Neural progenitor cell (in vitro differentiated cells): ENCODE results near the gene CLTCL1. TPM values are rescaled to one million over a fixed set of nuclear protein-coding genes. Genes with fewer than 3 reads are reported as not detected.

Source experiments
- DNase-seq: peaks from one replicate; pipeline ENCODE4 v3.0.0-alpha.2; 2016; ENCODE audit warnings: low spot score
- H2AFZ ChIP-seq: fragments of 200-600 bp; sonication (generic); replicated peaks from 2 replicates; pipeline ENCODE4 v1.6.1; 2016; ENCODE audit warnings: antibody characterized with exemption
- H3F3A ChIP-seq: fragments of 200-600 bp; sonication (generic); 2 replicates; pipeline ENCODE4 v1.6.1; 2016; ENCODE audit warnings: antibody characterized with exemption, low read depth
- H3K27ac ChIP-seq: fragments of 200-600 bp; sonication (generic); 2 replicates; pipeline ENCODE4 v1.5.1; 2016; ENCODE audit warnings: mild to moderate bottlenecking
- H3K27me3 ChIP-seq: fragments of 200-600 bp; sonication (generic); 2 replicates; pipeline ENCODE4 v1.6.1; 2016; ENCODE audit warnings: mild to moderate bottlenecking, moderate library complexity
- H3K36me3 ChIP-seq: fragments of 200-600 bp; sonication (generic); 2 replicates; pipeline ENCODE4 v1.5.1; 2016
- H3K4me1 ChIP-seq: fragments of 200-600 bp; sonication (generic); 2 replicates; pipeline ENCODE4 v1.6.1; 2016; ENCODE audit warnings: mixed run types
- H3K4me2 ChIP-seq: fragments of 200-600 bp; sonication (generic); 2 replicates; pipeline ENCODE4 v1.6.1; 2016
- H3K4me3 ChIP-seq: fragments of 200-600 bp; sonication (generic); 2 replicates; pipeline ENCODE4 v1.5.1; 2016
- H3K79me2 ChIP-seq: fragments of 200-600 bp; sonication (generic); 2 replicates; pipeline ENCODE4 v1.6.1; 2016; ENCODE audit warnings: low read depth
- H3K9ac ChIP-seq: fragments of 200-600 bp; sonication (generic); 2 replicates; pipeline ENCODE4 v1.6.1; 2016
- H3K9me3 ChIP-seq: fragments of 200-600 bp; sonication (generic); 2 replicates; pipeline ENCODE4 v1.5.1; 2016; ENCODE audit warnings: low read depth
- H4K20me1 ChIP-seq: fragments of 200-600 bp; sonication (generic); 2 replicates; pipeline ENCODE4 v1.6.1; 2016; ENCODE audit warnings: low read depth
- H3K27ac Mint-ChIP-seq: 3 replicates; pipeline ENCODE4 v1.8.0; 2021; ENCODE audit warnings: mixed read lengths
- H3K27me3 Mint-ChIP-seq: 2 replicates; pipeline ENCODE4 v1.8.0; 2022; ENCODE audit warnings: low read depth, mild to moderate bottlenecking, inconsistent platforms, moderate library complexity, mixed read lengths; ENCODE audit not compliant: insufficient read depth
- H3K36me3 Mint-ChIP-seq: 3 replicates; pipeline ENCODE4 v1.8.0; 2021; ENCODE audit warnings: mixed read lengths
- H3K4me1 Mint-ChIP-seq: 3 replicates; pipeline ENCODE4 v1.8.0; 2021; ENCODE audit warnings: mixed read lengths
- H3K4me3 Mint-ChIP-seq: 3 replicates; pipeline ENCODE4 v1.8.0; 2021; ENCODE audit warnings: mild to moderate bottlenecking, moderate library complexity, mixed read lengths
- H3K9me3 Mint-ChIP-seq: 3 replicates; pipeline ENCODE4 v1.8.0; 2020; ENCODE audit warnings: mixed read lengths
- CTCF ChIP-seq: fragments of 200-600 bp; sonication (generic); IDR thresholded peaks from 2 replicates; pipeline ENCODE4 v1.5.1; 2017; ENCODE audit warnings: antibody characterized with exemption, mild to moderate bottlenecking
- EZH2 ChIP-seq: fragments of 200-600 bp; sonication (generic); IDR thresholded peaks from 2 replicates; pipeline ENCODE4 v1.6.1; 2017; ENCODE audit warnings: antibody characterized with exemption, mild to moderate bottlenecking, moderate library complexity
- EZH2phosphoT487 ChIP-seq: fragments of 200-600 bp; sonication (generic); IDR thresholded peaks from 2 replicates; pipeline ENCODE4 v1.6.1; 2017; ENCODE audit warnings: antibody characterized with exemption
- total RNA-seq: library from RNA; depleted of rRNA; stranded (reverse); fragments of >200 nt; gene quantifications from 2 replicates; pipeline ENCODE4 v1.2.3, GENCODE V29; 2015; ENCODE audit warnings: low replicate concordance

CLTCL1 gene
- total RNA-seq, 1 donor from 2014 or later: 13.7 TPM

GRCh38 chr22:19183216-19183615, 108.3 kb downstream of the CLTCL1 start:
- H3K9ac ChIP-seq: no peak overlapping the region
- no peaks in the 10 kb centered on the region for H3K36me3 Mint-ChIP-seq
- H3K79me2 ChIP-seq: peaks cover under 1% of the 10 kb centered on the region
- TF ChIP-seq EZH2phosphoT487 (no peak), CTCF (no peak), EZH2 (no peak)
- H3K27me3 ChIP-seq: no peaks in the 10 kb centered on the region
- no peaks in the 10 kb centered on the region for H3K9me3 ChIP-seq
- H3K4me1 ChIP-seq: no peaks in the 10 kb centered on the region
- peaks cover under 1% of the 10 kb centered on the region for H4K20me1 ChIP-seq
- H3K4me3 Mint-ChIP-seq: no peak overlapping the region
- no peak overlapping the region for H3K4me3 ChIP-seq
- H3K27ac ChIP-seq: no peak overlapping the region
- no peaks in the 10 kb centered on the region for H3K9me3 Mint-ChIP-seq
- H3K4me1 Mint-ChIP-seq: peaks cover 9% of the 10 kb centered on the region
- no peaks in the 10 kb centered on the region for H3K36me3 ChIP-seq
- no peak overlapping the region for H3K4me2 ChIP-seq
- H3K27ac Mint-ChIP-seq: no peak overlapping the region
- H3F3A ChIP-seq: peaks cover 6% of the 10 kb centered on the region
- H3K27me3 Mint-ChIP-seq: peaks cover 4% of the 10 kb centered on the region
- DNase-seq: no peak
- no peak overlapping the region for H2AFZ ChIP-seq

- H2AFZ ChIP-seq: no peak overlapping the region
- H3K27ac ChIP-seq: no peak overlapping the region
- no peak overlapping the region for H3K9ac ChIP-seq
- TF ChIP-seq EZH2phosphoT487 (no peak), CTCF (no peak), EZH2 (no peak)
- no peaks in the 10 kb centered on the region for H3K9me3 ChIP-seq
- DNase-seq: no peak
- peaks cover 1% of the 10 kb centered on the region for H3K4me1 ChIP-seq
- H3K4me1 Mint-ChIP-seq: peaks cover 9% of the 10 kb centered on the region
- peaks cover 7% of the 10 kb centered on the region for H3K79me2 ChIP-seq
- H4K20me1 ChIP-seq: peaks cover 7% of the 10 kb centered on the region
- H3K27me3 ChIP-seq: peaks cover 1% of the 10 kb centered on the region
- no peaks in the 10 kb centered on the region for H3K36me3 ChIP-seq
- peaks cover 4% of the 10 kb centered on the region for H3K27me3 Mint-ChIP-seq
- H3F3A ChIP-seq: peaks cover 7% of the 10 kb centered on the region
- no peak overlapping the region for H3K4me3 ChIP-seq
- no peak overlapping the region for H3K4me3 Mint-ChIP-seq
- no peak overlapping the region for H3K4me2 ChIP-seq
- H3K27ac Mint-ChIP-seq: no peak overlapping the region
- no peaks in the 10 kb centered on the region for H3K9me3 Mint-ChIP-seq
- H3K36me3 Mint-ChIP-seq: no peaks in the 10 kb centered on the region
Observed at GRCh38 chr22:19182472-19183157, 108.9 kb downstream of the CLTCL1 start.

- H3K9me3 Mint-ChIP-seq: no peaks in the 10 kb centered on the region
- no peak for DNase-seq
Observed at GRCh38 chr22:19181786-19182471, 109.6 kb downstream of the CLTCL1 start.

More at GRCh38 chr22:19181786-19182471, 109.6 kb downstream of the CLTCL1 start:
- Histone ChIP-seq H3K4me2 (no peak overlapping the region), H3F3A (peaks cover 13% of the 10 kb centered on the region), H2AFZ (no peak overlapping the region), H3K4me1 (peaks cover 4% of the 10 kb centered on the region), H3K27ac (no peak overlapping the region), H3K27me3 (peaks cover 8% of the 10 kb centered on the region), H3K79me2 (peaks cover 14% of the 10 kb centered on the region), H3K4me3 (no peak overlapping the region), H3K9ac (no peak overlapping the region), H4K20me1 (peaks cover 14% of the 10 kb centered on the region), H3K9me3 (no peaks in the 10 kb centered on the region), H3K36me3 (no peaks in the 10 kb centered on the region)
- no peaks in the 10 kb centered on the region for H3K36me3 Mint-ChIP-seq
- peaks cover 12% of the 10 kb centered on the region for H3K4me1 Mint-ChIP-seq
- TF ChIP-seq EZH2phosphoT487 (no peak), CTCF (no peak), EZH2 (no peak)
- H3K4me3 Mint-ChIP-seq: peak overlapping the region; percentile 43
- H3K27me3 Mint-ChIP-seq: peaks cover 2% of the 10 kb centered on the region
- peak overlapping the region; percentile 86 for H3K27ac Mint-ChIP-seq
